KMS-11 (cell line): ENCODE data around the gene ATP2A2.

Experiments used
- H2AFZ ChIP-seq: fragments of 200-600 bp; sonication (generic); 2 replicates; pipeline ENCODE4 v1.6.1; 2016; ENCODE audit warnings: antibody characterized with exemption, mixed run types, low read depth
- H3K27ac ChIP-seq: fragments of 200-600 bp; sonication (generic); 2 replicates; pipeline ENCODE4 v1.6.1; 2016; ENCODE audit warnings: mild to moderate bottlenecking, mixed run types
- H3K27me3 ChIP-seq: fragments of 200-600 bp; sonication (generic); 2 replicates; pipeline ENCODE4 v1.6.1; 2017; ENCODE audit warnings: mild to moderate bottlenecking, low read depth, mixed run types, moderate library complexity; ENCODE audit not compliant: insufficient read depth
- H3K36me3 ChIP-seq: fragments of 200-600 bp; sonication (generic); 2 replicates; pipeline ENCODE4 v1.6.1; 2017; ENCODE audit warnings: mild to moderate bottlenecking, mixed run types; ENCODE audit not compliant: insufficient read depth
- H3K4me1 ChIP-seq: fragments of 200-600 bp; sonication (generic); 2 replicates; pipeline ENCODE4 v1.6.1; 2016; ENCODE audit warnings: mild to moderate bottlenecking, low read depth, mixed run types; ENCODE audit not compliant: poor library complexity, severe bottlenecking
- H3K4me2 ChIP-seq: fragments of 200-600 bp; sonication (generic); 2 replicates; pipeline ENCODE4 v1.7.0; 2016; ENCODE audit warnings: mild to moderate bottlenecking, mixed run types
- H3K4me3 ChIP-seq: fragments of 200-600 bp; sonication (generic); IDR thresholded peaks from 2 replicates; pipeline ENCODE4 v1.6.1; 2017; ENCODE audit warnings: low read depth, low read length, mixed read lengths; ENCODE audit not compliant: insufficient read depth
- H3K79me2 ChIP-seq: fragments of 200-600 bp; sonication (generic); 2 replicates; pipeline ENCODE4 v1.6.1; 2016; ENCODE audit warnings: low read depth, mixed run types; ENCODE audit not compliant: insufficient read depth
- H3K9ac ChIP-seq: fragments of 200-600 bp; sonication (generic); 2 replicates; pipeline ENCODE4 v1.6.1; 2016; ENCODE audit warnings: mild to moderate bottlenecking, mixed run types
- H4K20me1 ChIP-seq: fragments of 200-600 bp; sonication (generic); 2 replicates; pipeline ENCODE4 v1.6.1; 2016; ENCODE audit warnings: mild to moderate bottlenecking, mixed run types; ENCODE audit not compliant: insufficient read depth
- CTCF ChIP-seq: fragments of 200-600 bp; sonication (generic); conservative IDR thresholded peaks from 2 replicates; pipeline ENCODE4 v1.6.1; 2017; ENCODE audit warnings: low read depth, mild to moderate bottlenecking, antibody characterized with exemption, low read length, moderate library complexity, mixed read lengths

ATP2A2 gene

GRCh38 chr12:110280779-110281548, at the start of gene ATP2A2:
TSS of gene ATP2A2 (plus strand) at chr12:110281247. CDS start at chr12:110281790, 543 bp downstream.
- H3K27me3 ChIP-seq, result no peaks in the 10 kb centered on the region
- H3K4me1 ChIP-seq, result peaks cover 32% of the 10 kb centered on the region
- peak within 1 kb of the TSS; percentile 95 for H3K9ac ChIP-seq
- no peaks in the 10 kb centered on the region; the same call in 1 of the 2 replicates for H3K36me3 ChIP-seq
- peaks cover 34% of the 10 kb centered on the region for H4K20me1 ChIP-seq
- H3K27ac ChIP-seq, result peak within 1 kb of the TSS; percentile 90
- H3K4me2 ChIP-seq, result peak within 1 kb of the TSS; percentile 95
- no peak for TF ChIP-seq CTCF
- H3K4me3 ChIP-seq, result no peak within 1 kb of the TSS
- peaks cover 45% of the 10 kb centered on the region for H3K79me2 ChIP-seq
- H2AFZ ChIP-seq, result peak within 1 kb of the TSS; percentile 78

GRCh38 chr12:110233212-110233903, 47.7 kb upstream of the ATP2A2 start:
- Histone ChIP-seq H3K27me3 (no peaks in the 10 kb centered on the region), H3K9ac (no peak overlapping the region), H3K27ac (no peak overlapping the region), H3K4me3 (no peak overlapping the region), H3K4me1 (no peaks in the 10 kb centered on the region), H4K20me1 (no peaks in the 10 kb centered on the region), H3K36me3 (no peaks in the 10 kb centered on the region), H3K79me2 (no peaks in the 10 kb centered on the region), H3K4me2 (no peak overlapping the region), H2AFZ (no peak overlapping the region)
- no peak for TF ChIP-seq CTCF

- H2AFZ ChIP-seq, result no peak overlapping the region
- H3K36me3 ChIP-seq, result no peaks in the 10 kb centered on the region
- no peak overlapping the region for H3K4me2 ChIP-seq
- no peaks in the 10 kb centered on the region for H3K27me3 ChIP-seq
- no peaks in the 10 kb centered on the region for H3K79me2 ChIP-seq
- no peak overlapping the region for H3K27ac ChIP-seq
- no peaks in the 10 kb centered on the region for H3K4me1 ChIP-seq
- no peaks in the 10 kb centered on the region for H4K20me1 ChIP-seq
- TF ChIP-seq CTCF, result no peak
- H3K9ac ChIP-seq, result no peak overlapping the region
- H3K4me3 ChIP-seq, result no peak overlapping the region
Observed at GRCh38 chr12:110234331-110234751, 46.7 kb upstream of the ATP2A2 start.

- no peaks in the 10 kb centered on the region for H3K27me3 ChIP-seq
- no peak for TF ChIP-seq CTCF
- H3K4me2 ChIP-seq, result no peak overlapping the region
- H3K79me2 ChIP-seq, result no peaks in the 10 kb centered on the region
- no peak overlapping the region for H2AFZ ChIP-seq
- no peak overlapping the region for H3K27ac ChIP-seq
- no peaks in the 10 kb centered on the region for H3K36me3 ChIP-seq
- H3K4me3 ChIP-seq, result no peak overlapping the region
- no peaks in the 10 kb centered on the region for H4K20me1 ChIP-seq
- H3K9ac ChIP-seq, result no peak overlapping the region
- H3K4me1 ChIP-seq, result no peaks in the 10 kb centered on the region
Observed at GRCh38 chr12:110234755-110235154, 46.3 kb upstream of the ATP2A2 start.
